ENCODE measurements around the gene DVL1. TPM values are rescaled to one million over a fixed set of nuclear protein-coding genes. Genes with fewer than 3 reads are reported as not detected.

The DVL1 gene
- total and polyA plus RNA-seq, 10 of the 15 experiments (the other 5 are each of a cell fraction or from before 2014, with no cell fraction given) = 0.10 to 31.1 (median 4.6) TPM

DNA sequence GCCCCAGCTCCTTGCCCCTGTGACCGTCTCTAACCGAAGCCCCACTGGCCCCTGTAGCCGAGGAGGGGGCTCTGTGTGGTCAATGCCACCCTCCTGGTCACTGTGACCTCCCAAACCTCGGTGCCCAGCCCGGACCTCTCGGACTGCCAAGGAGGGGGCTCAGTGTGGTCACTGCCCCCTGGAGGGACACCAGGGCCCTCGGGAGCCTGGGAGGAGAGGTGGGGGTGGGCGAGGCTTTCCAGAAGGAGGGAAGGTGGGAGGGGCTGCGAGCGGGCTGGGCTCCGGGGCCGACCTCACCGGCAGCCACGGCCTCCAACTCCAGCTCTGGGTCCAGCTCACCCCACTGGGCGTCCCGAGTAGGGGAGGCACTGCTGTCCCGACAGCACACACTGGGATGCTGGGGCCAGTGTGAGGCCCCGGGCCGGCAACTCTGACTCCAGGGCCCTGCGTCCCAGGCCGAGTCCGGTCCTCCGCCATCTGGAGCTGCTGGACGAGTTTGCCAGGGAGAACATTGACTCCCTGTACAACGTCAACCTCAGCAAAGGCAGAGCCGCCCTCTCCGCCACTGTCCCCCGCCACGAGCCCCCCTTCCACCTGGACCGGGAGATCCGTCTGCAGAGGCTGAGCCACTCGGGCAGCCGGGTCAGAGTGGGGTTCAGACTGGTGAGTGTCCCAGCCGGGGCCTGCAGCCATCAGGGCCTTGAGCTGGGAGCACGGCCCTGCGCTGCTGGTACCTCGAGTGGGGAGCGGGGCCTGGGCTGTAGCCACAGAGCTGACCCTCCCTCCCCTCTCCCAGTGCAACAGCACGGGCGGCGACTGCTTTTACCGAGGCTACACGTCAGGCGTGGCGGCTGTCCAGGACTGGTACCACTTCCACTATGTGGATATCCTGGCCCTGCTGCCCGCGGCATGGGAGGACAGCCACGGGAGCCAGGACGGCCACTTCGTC, 62.6 kb downstream of the DVL1 start:
- no peaks in the 10 kb centered on the region for H4K20me1 ChIP-seq (ENCODE audit: control insufficient read depth, insufficient read depth)
- DNase-seq (ENCODE audit: low read depth, low spot score) = no peak
- no peak overlapping the region for H3K4me2 ChIP-seq (ENCODE audit: control insufficient read depth, insufficient read depth)
- no peaks in the 10 kb centered on the region for H3K36me3 ChIP-seq (ENCODE audit: control insufficient read depth in 2 of 2, insufficient read depth in 2 of 2, low read length in 1 of 2)
- H2AFZ ChIP-seq (ENCODE audit: control insufficient read depth, low read depth, low read length) = no peak overlapping the region
- SMC1A ChIA-PET (ENCODE audit: uncharacterized antibody, unreplicated experiment) = no interaction called here
- no peak for ATAC-seq
- H3K9ac ChIP-seq (ENCODE audit: control insufficient read depth, insufficient read depth, low read length) = no peak overlapping the region
- no peak overlapping the region for H3K27ac ChIP-seq (ENCODE audit: control insufficient read depth, insufficient read depth)
- intact Hi-C loops (cut with micrococcal nuclease; ENCODE audit: unreplicated experiment) = no loop called here
- FAIRE-seq = no peak
- no TSS peak for BruUV-seq (replicated peaks)
- CTCF ChIA-PET = interaction anchor here (1.2 to 2.5 kb wide), 2 partner anchors 161 to 164 kb away, joined by 3 to 12 read pairs; no protein-coding TSS in a partner anchor
- H3K4me3 ChIP-seq = no peak overlapping the region
- no peaks in the 10 kb centered on the region for H3K9me3 ChIP-seq (replicated peaks; ENCODE audit: control insufficient read depth, insufficient read depth, low read length)
- 66% methylated on average over 42 of the region's 50 CpGs for WGBS (ENCODE audit: insufficient coverage, insufficient replicate concordance, low lambda C conversion rate, missing lambda C conversion rate)
- POLR2A ChIA-PET = no interaction called here
- no peaks in the 10 kb centered on the region for H3K4me1 ChIP-seq (ENCODE audit: control insufficient read depth, insufficient read depth, low read length)
- H3K79me2 ChIP-seq (ENCODE audit: control insufficient read depth, insufficient read depth, low read length) = no peaks in the 10 kb centered on the region
- RAD21 ChIA-PET (ENCODE audit: unreplicated experiment) = interaction anchor here (0.8 kb wide), 1 partner anchor 254 kb away, joined by 3 read pairs; no protein-coding TSS in a partner anchor
- in situ Hi-C loops (cut with MboI) = no loop called here
- TF ChIP-seq ZSCAN29 (IDR thresholded peaks at IDR 0.05) = no peak
- no peak for TF ChIP-seq MEF2A (IDR thresholded peaks at IDR 0.05; ENCODE audit: insufficient read depth, low read depth, low read length)
- TF ChIP-seq CHD4 (IDR thresholded peaks at IDR 0.05) = no peak
- TF ChIP-seq CBX5 (IDR thresholded peaks at IDR 0.05; ENCODE audit: low read depth) = no peak
- TF ChIP-seq POLR2AphosphoS2 (IDR thresholded peaks at IDR 0.05; ENCODE audit: low read depth, low read length) = no peak
- no peak for TF ChIP-seq NFXL1 (IDR thresholded peaks at IDR 0.05; ENCODE audit: borderline replicate concordance)
- TF ChIP-seq, protein P1, sequence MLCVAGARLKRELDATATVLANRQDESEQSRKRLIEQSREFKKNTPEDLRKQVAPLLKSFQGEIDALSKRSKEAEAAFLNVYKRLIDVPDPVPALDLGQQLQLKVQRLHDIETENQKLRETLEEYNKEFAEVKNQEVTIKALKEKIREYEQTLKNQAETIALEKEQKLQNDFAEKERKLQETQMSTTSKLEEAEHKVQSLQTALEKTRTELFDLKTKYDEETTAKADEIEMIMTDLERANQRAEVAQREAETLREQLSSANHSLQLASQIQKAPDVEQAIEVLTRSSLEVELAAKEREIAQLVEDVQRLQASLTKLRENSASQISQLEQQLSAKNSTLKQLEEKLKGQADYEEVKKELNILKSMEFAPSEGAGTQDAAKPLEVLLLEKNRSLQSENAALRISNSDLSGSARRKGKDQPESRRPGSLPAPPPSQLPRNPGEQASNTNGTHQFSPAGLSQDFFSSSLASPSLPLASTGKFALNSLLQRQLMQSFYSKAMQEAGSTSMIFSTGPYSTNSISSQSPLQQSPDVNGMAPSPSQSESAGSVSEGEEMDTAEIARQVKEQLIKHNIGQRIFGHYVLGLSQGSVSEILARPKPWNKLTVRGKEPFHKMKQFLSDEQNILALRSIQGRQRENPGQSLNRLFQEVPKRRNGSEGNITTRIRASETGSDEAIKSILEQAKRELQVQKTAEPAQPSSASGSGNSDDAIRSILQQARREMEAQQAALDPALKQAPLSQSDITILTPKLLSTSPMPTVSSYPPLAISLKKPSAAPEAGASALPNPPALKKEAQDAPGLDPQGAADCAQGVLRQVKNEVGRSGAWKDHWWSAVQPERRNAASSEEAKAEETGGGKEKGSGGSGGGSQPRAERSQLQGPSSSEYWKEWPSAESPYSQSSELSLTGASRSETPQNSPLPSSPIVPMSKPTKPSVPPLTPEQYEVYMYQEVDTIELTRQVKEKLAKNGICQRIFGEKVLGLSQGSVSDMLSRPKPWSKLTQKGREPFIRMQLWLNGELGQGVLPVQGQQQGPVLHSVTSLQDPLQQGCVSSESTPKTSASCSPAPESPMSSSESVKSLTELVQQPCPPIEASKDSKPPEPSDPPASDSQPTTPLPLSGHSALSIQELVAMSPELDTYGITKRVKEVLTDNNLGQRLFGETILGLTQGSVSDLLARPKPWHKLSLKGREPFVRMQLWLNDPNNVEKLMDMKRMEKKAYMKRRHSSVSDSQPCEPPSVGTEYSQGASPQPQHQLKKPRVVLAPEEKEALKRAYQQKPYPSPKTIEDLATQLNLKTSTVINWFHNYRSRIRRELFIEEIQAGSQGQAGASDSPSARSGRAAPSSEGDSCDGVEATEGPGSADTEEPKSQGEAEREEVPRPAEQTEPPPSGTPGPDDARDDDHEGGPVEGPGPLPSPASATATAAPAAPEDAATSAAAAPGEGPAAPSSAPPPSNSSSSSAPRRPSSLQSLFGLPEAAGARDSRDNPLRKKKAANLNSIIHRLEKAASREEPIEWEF (IDR thresholded peaks at IDR 0.05; ENCODE audit: insufficient replicate concordance, low read depth, low read length) = no peak
- TF ChIP-seq, protein P2, sequence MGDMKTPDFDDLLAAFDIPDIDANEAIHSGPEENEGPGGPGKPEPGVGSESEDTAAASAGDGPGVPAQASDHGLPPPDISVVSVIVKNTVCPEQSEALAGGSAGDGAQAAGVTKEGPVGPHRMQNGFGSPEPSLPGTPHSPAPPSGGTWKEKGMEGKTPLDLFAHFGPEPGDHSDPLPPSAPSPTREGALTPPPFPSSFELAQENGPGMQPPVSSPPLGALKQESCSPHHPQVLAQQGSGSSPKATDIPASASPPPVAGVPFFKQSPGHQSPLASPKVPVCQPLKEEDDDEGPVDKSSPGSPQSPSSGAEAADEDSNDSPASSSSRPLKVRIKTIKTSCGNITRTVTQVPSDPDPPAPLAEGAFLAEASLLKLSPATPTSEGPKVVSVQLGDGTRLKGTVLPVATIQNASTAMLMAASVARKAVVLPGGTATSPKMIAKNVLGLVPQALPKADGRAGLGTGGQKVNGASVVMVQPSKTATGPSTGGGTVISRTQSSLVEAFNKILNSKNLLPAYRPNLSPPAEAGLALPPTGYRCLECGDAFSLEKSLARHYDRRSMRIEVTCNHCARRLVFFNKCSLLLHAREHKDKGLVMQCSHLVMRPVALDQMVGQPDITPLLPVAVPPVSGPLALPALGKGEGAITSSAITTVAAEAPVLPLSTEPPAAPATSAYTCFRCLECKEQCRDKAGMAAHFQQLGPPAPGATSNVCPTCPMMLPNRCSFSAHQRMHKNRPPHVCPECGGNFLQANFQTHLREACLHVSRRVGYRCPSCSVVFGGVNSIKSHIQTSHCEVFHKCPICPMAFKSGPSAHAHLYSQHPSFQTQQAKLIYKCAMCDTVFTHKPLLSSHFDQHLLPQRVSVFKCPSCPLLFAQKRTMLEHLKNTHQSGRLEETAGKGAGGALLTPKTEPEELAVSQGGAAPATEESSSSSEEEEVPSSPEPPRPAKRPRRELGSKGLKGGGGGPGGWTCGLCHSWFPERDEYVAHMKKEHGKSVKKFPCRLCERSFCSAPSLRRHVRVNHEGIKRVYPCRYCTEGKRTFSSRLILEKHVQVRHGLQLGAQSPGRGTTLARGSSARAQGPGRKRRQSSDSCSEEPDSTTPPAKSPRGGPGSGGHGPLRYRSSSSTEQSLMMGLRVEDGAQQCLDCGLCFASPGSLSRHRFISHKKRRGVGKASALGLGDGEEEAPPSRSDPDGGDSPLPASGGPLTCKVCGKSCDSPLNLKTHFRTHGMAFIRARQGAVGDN (IDR thresholded peaks at IDR 0.05) = no peak
- TF ChIP-seq LARP7 (IDR thresholded peaks at IDR 0.05) = no peak
- no peak for TF ChIP-seq CBX3 (IDR thresholded peaks at IDR 0.05; ENCODE audit: borderline replicate concordance, low read depth)
- no peak for TF ChIP-seq NR2C1 (IDR thresholded peaks at IDR 0.05)
- no peak for TF ChIP-seq MTA3 (IDR thresholded peaks at IDR 0.05; ENCODE audit: borderline replicate concordance, low read length)
- TF ChIP-seq ZBED1 (IDR thresholded peaks at IDR 0.05; ENCODE audit: borderline replicate concordance) = no peak
- TF ChIP-seq PML (IDR thresholded peaks at IDR 0.05; ENCODE audit: low read length) = no peak
- TF ChIP-seq RBBP5 (conservative IDR thresholded peaks at IDR 0.05) = no peak
- no peaks in the 10 kb centered on the region for H3K27me3 ChIP-seq (replicated peaks in 1 of 2; ENCODE audit: control insufficient read depth in 2 of 2, insufficient read depth in 2 of 2, low read length in 1 of 2)
